ENCODE results near the gene CORIN. TPM values are rescaled to one million over a fixed set of nuclear protein-coding genes. Genes with fewer than 3 reads are reported as not detected.
"Not testable (repeated sequence)": the region's sequence is repeated elsewhere in the genome, so short reads cannot be mapped to it uniquely, and the experiment has no call there.

CORIN gene
- total RNA-seq, 2 experiments from 2014 or later = 0.29 to 0.34 TPM

GRCh38 chr4:47694322-47694721 is 143.5 kb downstream of the CORIN start:
- ChIA-PET CTCF (interaction anchor here (0.8 to 1.5 kb wide), 2 partner anchors 142 to 239 kb away, joined by 4 to 5 read pairs; no protein-coding TSS in a partner anchor), POLR2A (no interaction called here)
- Mint-ChIP-seq H3K36me3 (ENCODE audit: low read depth) (no peaks in the 10 kb centered on the region), H3K27ac (no peak overlapping the region), H3K4me3 (no peak overlapping the region), H3K9me3 (no peaks in the 10 kb centered on the region), H3K27me3 (peaks cover 13% of the 10 kb centered on the region), H3K4me1 (ENCODE audit: low read depth) (no peaks in the 10 kb centered on the region)
- no peak for ATAC-seq
- TF ChIP-seq CTCF (IDR thresholded peaks at IDR 0.05) = no peak
- intact Hi-C loops (cut with micrococcal nuclease) = no loop called here
- no peak for DNase-seq

GRCh38 chr4:47692691-47693090 is 145.2 kb downstream of the CORIN start:
- intact Hi-C loops (cut with micrococcal nuclease) = no loop called here
- no peak for ATAC-seq
- no peaks in the 10 kb centered on the region for H3K9me3 Mint-ChIP-seq

GRCh38 chr4:47691757-47692383 is 146.0 kb downstream of the CORIN start:
- H3K27ac Mint-ChIP-seq; DNase-seq; H3K4me1 Mint-ChIP-seq (ENCODE audit: low read depth); H3K4me3 Mint-ChIP-seq; H3K36me3 Mint-ChIP-seq (ENCODE audit: low read depth); intact Hi-C loops (cut with micrococcal nuclease); H3K9me3 Mint-ChIP-seq; ATAC-seq; POLR2A ChIA-PET: not testable (repeated sequence)
- peaks cover 12% of the 10 kb centered on the region for H3K27me3 Mint-ChIP-seq
- CTCF ChIA-PET = interaction anchor here (1.2 kb wide), 1 partner anchor 11 kb away, joined by 3 read pairs; no protein-coding TSS in a partner anchor

More at GRCh38 chr4:47692691-47693090, 145.2 kb downstream of the CORIN start:
- Mint-ChIP-seq H3K27me3 (peaks cover 12% of the 10 kb centered on the region), H3K4me3 (no peak overlapping the region), H3K27ac (no peak overlapping the region), H3K4me1 (ENCODE audit: low read depth) (no peaks in the 10 kb centered on the region), H3K36me3 (ENCODE audit: low read depth) (no peaks in the 10 kb centered on the region)
- ChIA-PET POLR2A (no interaction called here), CTCF (interaction anchor here (1.0 kb wide), 1 partner anchor 241 kb away, joined by 3 read pairs; no protein-coding TSS in a partner anchor)
- DNase-seq = no peak
- no peak for TF ChIP-seq CTCF (IDR thresholded peaks at IDR 0.05)

GRCh38 chr4:47690611-47691010 is 147.3 kb downstream of the CORIN start:
- ATAC-seq (no peak), DNase-seq (no peak)
- no peak overlapping the region for H3K27ac Mint-ChIP-seq
- H3K9me3 Mint-ChIP-seq = no peaks in the 10 kb centered on the region
- POLR2A ChIA-PET = no interaction called here
- TF ChIP-seq CTCF (IDR thresholded peaks at IDR 0.05) = no peak
- no peaks in the 10 kb centered on the region for H3K4me1 Mint-ChIP-seq (ENCODE audit: low read depth)
- CTCF ChIA-PET = interaction anchor here (0.8 to 1.2 kb wide), 3 partner anchors 16 to 208 kb away, joined by 3 to 5 read pairs (median 3); no protein-coding TSS in a partner anchor
- H3K27me3 Mint-ChIP-seq = peaks cover 9% of the 10 kb centered on the region
- intact Hi-C loops (cut with micrococcal nuclease) = no loop called here
- H3K36me3 Mint-ChIP-seq (ENCODE audit: low read depth) = no peaks in the 10 kb centered on the region
- H3K4me3 Mint-ChIP-seq = no peak overlapping the region

GRCh38 chr4:47686294-47686872 is 151.5 kb downstream of the CORIN start:
- no peaks in the 10 kb centered on the region for H3K9me3 Mint-ChIP-seq

More at GRCh38 chr4:47686294-47686872, 151.5 kb downstream of the CORIN start:
- peak; percentile 81 for DNase-seq
- Mint-ChIP-seq H3K36me3 (ENCODE audit: low read depth) (no peaks in the 10 kb centered on the region), H3K4me1 (ENCODE audit: low read depth) (no peaks in the 10 kb centered on the region), H3K4me3 (no peak overlapping the region), H3K27ac (no peak overlapping the region), H3K27me3 (peaks cover 3% of the 10 kb centered on the region)
- peak; percentile 92 for ATAC-seq
- ChIA-PET POLR2A (no interaction called here), CTCF (interaction anchor here (1.0 to 4.6 kb wide), 10 partner anchors 8 to 247 kb away, joined by 4 to 32 read pairs (median 7); partner anchors contain the start of gene CORIN)
- intact Hi-C loops (cut with micrococcal nuclease) = loop anchor here (5.0 kb wide), 2 partner anchors 151 to 246 kb away; partner anchors contain the start of gene CORIN
- peak; percentile 93 for TF ChIP-seq CTCF (IDR thresholded peaks at IDR 0.05)

All from activated CD8-positive, alpha-beta T cell treated with anti-CD3 and anti-CD28 coated beads for 36 hours (primary cell).